ENCODE measurements around the gene BLOC1S5.
"Not testable (repeated sequence)": the region's sequence is repeated elsewhere in the genome, so short reads cannot be mapped to it uniquely, and the experiment has no call there.

The BLOC1S5 gene

GRCh38 chr6:7992002-7992815 lies 72.0 kb downstream of the BLOC1S5 start:
- DNase-seq = no peak

- DNase-seq = no peak
These were observed 72.7 kb downstream of the BLOC1S5 start for GRCh38 chr6:7991536-7991935.

GRCh38 chr6:7986219-7986618 lies 78.0 kb downstream of the BLOC1S5 start:
- no peak for DNase-seq

GRCh38 chr6:7983967-7984366 lies 80.2 kb downstream of the BLOC1S5 start:
- DNase-seq = not testable (repeated sequence)

- DNase-seq = no peak
These were observed 84.4 kb downstream of the BLOC1S5 start for GRCh38 chr6:7979831-7980230.

GRCh38 chr6:7978736-7979135 lies 85.5 kb downstream of the BLOC1S5 start:
- DNase-seq = no peak

- DNase-seq = no peak
These were observed 87.6 kb downstream of the BLOC1S5 start for GRCh38 chr6:7976485-7977056.

GRCh38 chr6:7975764-7976146 lies 88.4 kb downstream of the BLOC1S5 start:
- DNase-seq = no peak

- DNase-seq = no peak
These were observed 89.0 kb downstream of the BLOC1S5 start for GRCh38 chr6:7974938-7975763.

- DNase-seq = no peak
These were observed 89.6 kb downstream of the BLOC1S5 start for GRCh38 chr6:7974565-7974937.

- no peak for DNase-seq
These were observed 90.6 kb downstream of the BLOC1S5 start for GRCh38 chr6:7973584-7973983.

GRCh38 chr6:7971499-7971898 lies 92.7 kb downstream of the BLOC1S5 start:
- DNase-seq = no peak

- no peak for DNase-seq
These were observed 93.6 kb downstream of the BLOC1S5 start for GRCh38 chr6:7970616-7971015.
